ENCODE results near the gene DELE1.

The DELE1 gene

GRCh38 chr5:141929398-141930058, 5.9 kb downstream of the DELE1 start:
- DNase-seq, result no peak

- no peak for DNase-seq
Observed at GRCh38 chr5:141931694-141932093, 8.0 kb downstream of the DELE1 start.

- DNase-seq, result no peak
Observed at GRCh38 chr5:141933151-141933550, 9.5 kb downstream of the DELE1 start.

- peak; percentile 78 for DNase-seq
Observed at GRCh38 chr5:141934099-141934844, 10.6 kb downstream of the DELE1 start.

GRCh38 chr5:141935538-141935937, 11.9 kb downstream of the DELE1 start:
- DNase-seq, result no peak

GRCh38 chr5:141940695-141941271, 17.1 kb downstream of the DELE1 start:
- DNase-seq, result no peak

GRCh38 chr5:141941307-141941706, 17.6 kb downstream of the DELE1 start:
- DNase-seq, result no peak

- no peak for DNase-seq
Observed at GRCh38 chr5:141941779-141942178, 18.1 kb downstream of the DELE1 start.

GRCh38 chr5:141942185-141942857, 18.6 kb downstream of the DELE1 start:
- no peak for DNase-seq

- DNase-seq, result no peak
Observed at GRCh38 chr5:141944076-141944475, 20.4 kb downstream of the DELE1 start.

- no peak for DNase-seq
Observed at GRCh38 chr5:141945511-141946051, 21.9 kb downstream of the DELE1 start.

GRCh38 chr5:141947316-141947715, 23.6 kb downstream of the DELE1 start:
- DNase-seq, result no peak

GRCh38 chr5:141948812-141949211, 25.1 kb downstream of the DELE1 start:
- DNase-seq, result no peak

GRCh38 chr5:141949511-141949910, 25.8 kb downstream of the DELE1 start:
- DNase-seq, result no peak

- no peak for DNase-seq
Observed at GRCh38 chr5:141950207-141951005, 26.7 kb downstream of the DELE1 start.

- no peak for DNase-seq
Observed at GRCh38 chr5:141951332-141951781, 27.7 kb downstream of the DELE1 start.

- no peak for DNase-seq
Observed at GRCh38 chr5:141952020-141952419, 28.3 kb downstream of the DELE1 start.

- DNase-seq, result no peak
Observed at GRCh38 chr5:141954194-141954593, 30.5 kb downstream of the DELE1 start.

GRCh38 chr5:141957367-141957996, 33.8 kb downstream of the DELE1 start:
- DNase-seq, result no peak

GRCh38 chr5:141958113-141958512, 34.4 kb downstream of the DELE1 start, which contains the start of gene PCDH12:
Gene PCDH12 (minus strand): TSS chr5:141958202. CDS start chr5:141957851, 351 bp downstream.
- no peak for DNase-seq

GRCh38 chr5:141958546-141959172, 35.0 kb downstream of the DELE1 start:
- DNase-seq, result no peak
